K562 (cell line): Measurements from ENCODE around the gene DNASE1L3. TPM values are rescaled to one million over a fixed set of nuclear protein-coding genes. Genes with fewer than 3 reads are reported as not detected.

ENCODE experiments used
- ATAC-seq: fragments of 200-7000 bp; cut with Tn5 transposase; 3 replicates; pipeline ENCODE4 v1.9.1; 2020; ENCODE audit warnings: moderate library complexity
- BruUV-seq: library from RNA; stranded (reverse); fragments of 400-500 nt; replicated peaks from 2 replicates; lab custom pipeline; 2021; lab: Mats Ljungman, UMichigan
- CTCF ChIA-PET: fragments of 300-600 bp; formaldehyde crosslinking; extraction: SDS; loops from one replicate; lab custom pipeline; 2021; ENCODE audit warnings: low intra/inter-chr PET ratio; lab: Yijun Ruan, JAX
- POLR2A ChIA-PET: fragments of 300-600, 350-650 bp; sonication (Branson Sonifier 250); formaldehyde crosslinking; extraction: SDS; loops from one replicate; lab custom pipeline; 2021; ENCODE audit warnings: antibody characterized with exemption, inconsistent platforms; lab: Yijun Ruan, JAX
- DNase-seq, 4 experiments: peaks; one replicate each; pipeline versions ENCODE4 v3.0.0 to v3.0.0-alpha.2; 2011 to 2018; ENCODE audit warnings: low spot score in 3 of 4, mixed read lengths in 3 of 4; ENCODE audit errors: extremely low read depth in 1 of 4
- FAIRE-seq: peaks from 2 replicates; lab custom pipeline; 2011; peaks lifted over from hg19 to GRCh38; lab: Jason Lieb, UNC
- H2AFZ ChIP-seq: 2 replicates; pipeline ENCODE4 v1.6.0; 2011; ENCODE audit warnings: low read depth, low read length, control low read depth, inconsistent platforms
- H3K27ac ChIP-seq: fragments of 200-600 bp; 3 replicates; pipeline ENCODE4 v1.8.0; 2011; ENCODE audit warnings: low read depth, mild to moderate bottlenecking, control low read depth, inconsistent platforms, low read length, moderate library complexity, mixed read lengths; ENCODE audit errors: extremely low read depth
- H3K27me3 ChIP-seq, 2 experiments: fragments of 300-600 bp in 1 of 2; 2 replicates in 1 of 2; 3 replicates in 1 of 2; pipeline versions ENCODE4 v1.6.0 to v1.8.0; 2011; ENCODE audit warnings: inconsistent platforms in 2 of 2, low read length in 2 of 2, mild to moderate bottlenecking in 1 of 2, mixed read lengths in 1 of 2, moderate library complexity in 1 of 2; ENCODE audit not compliant: control insufficient read depth in 2 of 2, insufficient read depth in 2 of 2
- H3K36me3 ChIP-seq: fragments of 300-600 bp; 3 replicates; pipeline ENCODE4 v1.8.0; 2011; ENCODE audit warnings: mild to moderate bottlenecking, low read length, inconsistent platforms; ENCODE audit not compliant: control insufficient read depth, insufficient read depth
- H3K4me1 ChIP-seq, 2 experiments: fragments of 200-600 bp in 1 of 2; replicated peaks in 1 of 2; 2 replicates in 1 of 2; 3 replicates in 1 of 2; pipeline versions ENCODE4 v1.5.1 to v1.8.0; 2011; ENCODE audit warnings: inconsistent platforms in 2 of 2, low read length in 2 of 2, mild to moderate bottlenecking in 1 of 2, mixed read lengths in 1 of 2, moderate library complexity in 1 of 2; ENCODE audit not compliant: control insufficient read depth in 2 of 2, insufficient read depth in 2 of 2
- H3K4me2 ChIP-seq: 2 replicates; pipeline ENCODE4 v1.6.1; 2011; ENCODE audit warnings: low read length, control low read depth, inconsistent platforms, mixed read lengths; ENCODE audit not compliant: insufficient read depth
- H3K4me3 ChIP-seq: fragments of 200-600 bp; sonication (generic), shearing (Covaris generic); 2 replicates; pipeline ENCODE4 v1.5.1; 2016; ENCODE audit warnings: control low read depth, inconsistent platforms
- H3K79me2 ChIP-seq: fragments of 200-600 bp; 3 replicates; pipeline ENCODE4 v1.8.0; 2011; ENCODE audit warnings: low read length, inconsistent platforms; ENCODE audit not compliant: control insufficient read depth, insufficient read depth
- H3K9ac ChIP-seq, 2 experiments: 2 replicates each; pipeline versions ENCODE4 v1.6.0 to v1.6.1; 2011; ENCODE audit warnings: low read depth in 2 of 2, low read length in 2 of 2, control low read depth in 1 of 2, inconsistent platforms in 1 of 2, mild to moderate bottlenecking in 1 of 2, mixed read lengths in 1 of 2; ENCODE audit not compliant: insufficient read depth in 1 of 2
- H3K9me1 ChIP-seq: one replicate; pipeline ENCODE4 v1.6.0; 2011; ENCODE audit warnings: inconsistent platforms, mild to moderate bottlenecking, low read length, moderate library complexity; ENCODE audit not compliant: control insufficient read depth, insufficient read depth
- H3K9me3 ChIP-seq: replicated peaks from 2 replicates; pipeline ENCODE4 v1.5.1; 2011; ENCODE audit warnings: low read depth, low read length, inconsistent platforms; ENCODE audit not compliant: control insufficient read depth, insufficient read depth
- H4K20me1 ChIP-seq: replicated peaks from 2 replicates; pipeline ENCODE4 v1.6.1; 2011; ENCODE audit warnings: low read length, inconsistent platforms, mixed read lengths; ENCODE audit not compliant: control insufficient read depth, insufficient read depth
- CEBPG ChIP-seq, 3 experiments: fragments of 200-800 bp in 1 of 3; sonication (Bioruptor generic) in 1 of 3; sonication (generic) in 1 of 3; formaldehyde crosslinking in 1 of 3; IDR thresholded peaks in 2 of 3; conservative IDR thresholded peaks in 1 of 3; 2 replicates each; pipeline versions ENCODE4 v1.6.1 to v1.8.0; 2016 to 2022; ENCODE audit warnings: missing compliant biosample characterization in 2 of 3, missing genetic modification characterization in 2 of 3, mild to moderate bottlenecking in 1 of 3, missing genetic modification reagents in 1 of 3
- CHD7 ChIP-seq: fragments of 200-600 bp; sonication (generic); IDR thresholded peaks from one replicate; pipeline ENCODE4 v1.6.1; 2012; ENCODE audit warnings: mild to moderate bottlenecking, low read depth, low read length, inconsistent platforms
- LCOR ChIP-seq: sonication (generic); formaldehyde crosslinking; IDR thresholded peaks from 2 replicates; pipeline ENCODE4 v1.8.0; 2022; ENCODE audit warnings: mild to moderate bottlenecking, missing genetic modification reagents
- MYBL2 ChIP-seq, 2 experiments: fragments of 450-650 bp in 1 of 2; sonication (generic) in 1 of 2; formaldehyde crosslinking in 1 of 2; IDR thresholded peaks; 2 replicates each; pipeline versions ENCODE4 v1.6.1 to v1.8.1; 2017 to 2022; ENCODE audit warnings: borderline replicate concordance in 1 of 2, inconsistent platforms in 1 of 2, low read depth in 1 of 2, mild to moderate bottlenecking in 1 of 2, missing genetic modification reagents in 1 of 2, moderate library complexity in 1 of 2
- PHB ChIP-seq: fragments of 250-450 bp; sonication (Bioruptor Pico); IDR thresholded peaks from 2 replicates; pipeline ENCODE4 v1.5.0; 2021
- PTTG1 ChIP-seq: fragments of 450-650 bp; IDR thresholded peaks from 2 replicates; pipeline ENCODE4 v1.6.1; 2016; ENCODE audit warnings: low read depth, mild to moderate bottlenecking, missing genetic modification characterization, missing compliant biosample characterization
- TBL1XR1 ChIP-seq, 2 experiments: IDR thresholded peaks; 2 replicates each; pipeline ENCODE4 v1.6.1; 2012; ENCODE audit warnings: improper control_type of control experiment in 2 of 2, low read length in 2 of 2, mild to moderate bottlenecking in 1 of 2
- TCF7 ChIP-seq: sonication (generic); IDR thresholded peaks from 2 replicates; pipeline ENCODE4 v1.6.1; 2016; ENCODE audit warnings: antibody characterized with exemption, borderline replicate concordance
- ZBTB9 ChIP-seq: fragments of 450-650 bp; formaldehyde crosslinking; IDR thresholded peaks from 2 replicates; pipeline ENCODE4 v1.4.0; 2020; ENCODE audit warnings: mild to moderate bottlenecking, moderate library complexity
- WGBS: fragments of 100-300 bp; shearing (Covaris generic); methylation state at CpG from one replicate; pipeline ENCODE4 v1.1.6; 2016; ENCODE audit warnings: low coverage, mixed read lengths; ENCODE audit not compliant: insufficient coverage; ENCODE audit errors: missing lambda C conversion rate; 5-methylcytosine and 5-hydroxymethylcytosine counted together
- in situ Hi-C: fragments of 300-500 bp; cut with MboI; formaldehyde crosslinking; loops from 4 replicates; pipeline ENCODE4 v1.15.0; 2018; ENCODE audit warnings: inconsistent platforms, mixed read lengths
- intact Hi-C: fragments of 100-400 bp; cut with micrococcal nuclease; formaldehyde crosslinking; loops from 2 replicates; pipeline ENCODE4 v1.14.2; 2022
- polyA plus RNA-seq, 8 experiments: library from polyadenylated mRNA; depleted of rRNA in 4 of 8; stranded (reverse) in 5 of 8; unstranded in 3 of 8; fragments of >200 nt; fragmentation: Nextera tagmentation in 2 of 8; fragmentation: Illumina TruSeq in 1 of 8; extraction: Ambion mirVana in 2 of 8; extraction: Trizol in 1 of 8; gene quantifications; 2 replicates each; pipeline versions ENCODE4 v1.2.1 to v1.2.3, GENCODE V29; 2011 to 2014; ENCODE audit warnings: inconsistent platforms in 1 of 8, missing spikeins in 1 of 8
- total RNA-seq, 7 experiments: library from RNA; depleted of rRNA in 6 of 7; stranded (reverse); fragments of >200 nt in 6 of 7; fragmentation: Illumina TruSeq in 2 of 7; extraction: Trizol in 2 of 7; gene quantifications; 2 replicates each; pipeline versions ENCODE4 v1.2.1 to v1.2.3, GENCODE V29; 2011 to 2021; ENCODE audit warnings: low replicate concordance in 1 of 7

The DNASE1L3 gene
- total and polyA plus RNA-seq, 9 of the 15 experiments (the other 6 are each of a cell fraction or from before 2014, with no cell fraction given), result 0.06 TPM; not detected in 8

GRCh38 chr3:58169371-58169770 is 41.4 kb downstream of the DNASE1L3 start:
- peaks cover 5% of the 10 kb centered on the region for H3K9me1 ChIP-seq
- intact Hi-C loops, result no loop called here
- FAIRE-seq, result no peak
- peaks cover 31 to 33% of the 10 kb centered on the region in 2 experiments; a peak in 4 of 5 replicates for H3K4me1 ChIP-seq
- H3K9me3 ChIP-seq, result no peaks in the 10 kb centered on the region; the same call in 1 of the 2 replicates
- 78% methylated on average over 4 of the region's 9 CpGs for WGBS
- no peaks in the 10 kb centered on the region for H3K79me2 ChIP-seq
- H3K27me3 ChIP-seq, result no peaks in the 10 kb centered on the region
- no peaks in the 10 kb centered on the region for H4K20me1 ChIP-seq
- no peak overlapping the region for H2AFZ ChIP-seq
- no peak overlapping the region for H3K27ac ChIP-seq
- no TSS peak for BruUV-seq
- DNase-seq, result no peak
- POLR2A ChIA-PET, result no interaction called here
- H3K36me3 ChIP-seq, result peaks cover 41% of the 10 kb centered on the region; the same call in 2 of the 3 replicates
- H3K4me2 ChIP-seq, result no peak overlapping the region
- CTCF ChIA-PET, result no interaction called here
- no peak for ATAC-seq
- no peak overlapping the region for H3K4me3 ChIP-seq
- no peak overlapping the region for H3K9ac ChIP-seq
- in situ Hi-C loops, result loop anchor here (25.0 kb wide), 1 partner anchor 157 kb away; the partner anchor contains the start of gene FLNB
- TF ChIP-seq MYBL2 (IDR thresholded peaks at IDR 0.05; ENCODE audit: low read depth) (no peak), MYBL2 (CRISPR knock-in tag; IDR thresholded peaks at IDR 0.05; ENCODE audit: borderline replicate concordance) (no peak), ZBTB9 (CRISPR knock-in tag) (no peak), LCOR (CRISPR knock-in tag) (no peak), PHB (CRISPR knock-in tag) (no peak), CEBPG (CRISPR knock-in tag; IDR thresholded peaks at IDR 0.05) (no peak), CEBPG (tag; conservative IDR thresholded peaks at IDR 0.05 in 1 of 2, IDR thresholded peaks at IDR 0.05 in 1 of 2) (no peak), TCF7 (no peak), TBL1XR1 (IDR thresholded peaks at IDR 0.05; ENCODE audit: low read length in 2 of 2) (no peak), CHD7 (no peak), PTTG1 (tag) (no peak)
